A204.1 (cell line): ENCODE data around the gene OR5AU1.

Source experiments
- FAIRE-seq: peaks from 2 replicates; lab custom pipeline; 2012; peaks lifted over from hg19 to GRCh38; lab: Jason Lieb, UNC

Gene OR5AU1

DNA sequence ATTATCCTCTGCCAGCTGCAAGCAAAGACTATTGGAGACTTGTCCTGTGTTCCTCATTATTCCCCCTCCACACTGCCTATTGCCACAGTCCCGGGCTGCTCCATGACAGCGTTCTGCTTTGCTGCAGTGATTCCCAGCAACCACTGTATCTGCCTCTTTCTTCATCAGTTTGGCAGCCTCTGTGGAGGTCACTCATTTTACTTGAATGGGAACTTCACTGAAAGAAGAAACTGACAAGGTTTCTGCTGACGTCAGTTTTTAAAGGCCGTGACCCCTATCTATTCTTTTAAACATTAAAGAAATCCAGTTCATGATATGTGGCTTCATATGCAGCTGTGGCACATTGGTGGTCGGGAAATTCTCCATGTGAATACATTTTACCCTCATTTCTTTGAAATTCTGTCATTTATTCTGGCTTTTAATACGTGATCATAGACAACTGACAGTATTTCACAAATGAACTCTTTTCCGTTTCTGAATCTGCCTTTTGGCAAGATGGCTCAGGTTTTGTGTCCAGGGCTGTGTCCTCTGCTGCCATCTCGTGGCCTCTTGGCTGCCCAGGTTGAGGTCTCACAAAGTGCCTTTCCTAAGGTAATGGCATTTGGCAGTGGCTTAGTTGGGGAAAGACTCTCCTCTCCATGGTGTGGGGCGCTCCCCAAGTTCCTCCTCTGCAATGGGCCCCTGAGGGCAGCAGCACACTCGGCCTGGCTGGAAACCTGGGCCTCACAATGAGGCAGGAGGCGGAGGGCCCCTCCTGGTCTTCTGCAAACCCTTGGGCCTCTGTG, 49.2 kb downstream of the OR5AU1 start:
- FAIRE-seq, result no peak

DNA sequence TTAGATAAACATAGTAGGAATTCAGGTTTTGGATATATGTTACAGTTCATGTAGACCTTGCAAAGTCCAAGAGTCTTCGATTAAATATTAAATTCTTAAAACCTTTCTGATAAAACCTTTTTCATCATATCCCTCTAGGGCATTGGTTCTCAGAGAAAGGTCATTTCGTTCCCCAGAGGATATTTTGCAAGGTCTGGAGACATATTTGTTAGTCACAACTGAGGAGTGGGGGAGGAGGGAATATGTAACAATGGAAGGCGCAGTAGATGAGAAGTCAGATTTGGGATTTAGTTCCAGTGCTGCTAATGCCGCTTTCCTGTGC, 49.7 kb downstream of the OR5AU1 start:
- FAIRE-seq, result no peak

DNA sequence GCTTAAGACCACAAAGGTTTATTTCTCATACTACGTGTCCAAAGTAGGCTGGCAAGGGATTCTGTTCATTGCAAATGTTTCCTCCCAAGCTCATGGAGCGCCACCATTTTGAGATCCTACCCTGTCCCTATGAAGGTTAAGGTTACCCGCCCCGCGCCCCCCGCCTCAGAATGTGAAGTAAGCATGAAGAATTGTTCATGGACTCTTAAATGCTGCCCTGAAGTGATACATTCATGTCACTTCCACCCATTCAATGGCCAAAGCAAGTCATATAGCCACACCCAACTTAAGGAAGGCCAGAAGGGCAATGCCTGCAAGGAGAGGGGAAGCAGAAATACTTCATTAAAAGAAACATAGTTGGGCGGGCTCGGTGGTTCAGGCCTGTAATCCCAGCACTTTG, 50.8 kb downstream of the OR5AU1 start:
- FAIRE-seq, result no peak
